ENCODE data around the gene FMO5.

DNA sequence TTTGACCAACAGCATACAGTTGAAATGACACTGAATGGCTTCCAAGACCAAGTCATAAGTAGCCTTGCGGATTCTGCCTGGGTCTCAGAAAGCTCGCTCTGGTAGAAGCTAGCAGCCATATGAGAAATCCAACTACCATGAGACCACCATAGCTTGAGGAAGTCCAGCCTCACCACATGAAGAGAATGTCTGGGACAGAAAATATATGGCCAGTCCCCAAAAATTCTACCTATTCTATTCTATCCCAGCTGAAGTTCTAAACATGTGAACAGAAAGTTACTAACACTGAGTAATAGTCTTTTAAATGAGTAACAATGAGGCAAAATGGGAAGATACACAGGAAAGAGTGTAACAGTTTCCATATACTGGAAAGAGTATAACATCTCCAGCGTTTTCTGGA is 9.0 kb downstream of the FMO5 start:
- no peak for TF ChIP-seq CTCF (IDR thresholded peaks at IDR 0.05)
- no peak for TF ChIP-seq EZH2phosphoT487 (IDR thresholded peaks at IDR 0.05)

Data from neural progenitor cell (in vitro differentiated cells).